Measurements from ENCODE around the gene GLI1.

The GLI1 gene

GRCh38 chr12:57467212-57467874 lies 7.8 kb downstream of the GLI1 start:
- no peak overlapping the region for H3K4me2 ChIP-seq (ENCODE audit: low read length)
- H3K27me3 ChIP-seq (ENCODE audit: control insufficient read depth, insufficient read depth, low read length) = no peaks in the 10 kb centered on the region
- H3K9me3 ChIP-seq (ENCODE audit: control insufficient read depth, low read length) = no peaks in the 10 kb centered on the region
- H3K9ac ChIP-seq = no peak overlapping the region
- no peak overlapping the region for H3K27ac ChIP-seq
- no peak for TF ChIP-seq CTCF (IDR thresholded peaks at IDR 0.05)
- no peaks in the 10 kb centered on the region for H3K36me3 ChIP-seq (ENCODE audit: control insufficient read depth, insufficient read depth, low read length)
- H3K4me1 ChIP-seq = no peaks in the 10 kb centered on the region
- no peak overlapping the region for H2AFZ ChIP-seq
- H3K4me3 ChIP-seq (ENCODE audit: low read depth, low read length) = no peak overlapping the region
- no peaks in the 10 kb centered on the region for H3K79me2 ChIP-seq

DNA sequence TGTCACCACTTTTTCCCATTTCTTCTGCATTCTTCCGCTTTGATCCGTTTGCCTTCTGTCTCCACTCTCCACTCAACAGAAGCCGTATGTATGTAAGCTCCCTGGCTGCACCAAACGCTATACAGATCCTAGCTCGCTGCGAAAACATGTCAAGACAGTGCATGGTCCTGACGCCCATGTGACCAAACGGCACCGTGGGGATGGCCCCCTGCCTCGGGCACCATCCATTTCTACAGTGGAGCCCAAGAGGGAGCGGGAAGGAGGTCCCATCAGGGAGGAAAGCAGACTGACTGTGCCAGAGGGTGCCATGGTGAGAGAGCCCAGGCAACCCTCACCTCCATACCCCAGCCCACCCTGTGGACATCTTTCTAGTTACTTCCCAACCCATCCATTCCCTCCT lies 8.3 kb downstream of the GLI1 start:
- no peak overlapping the region for H3K27ac ChIP-seq
- no peak overlapping the region for H2AFZ ChIP-seq
- no peak overlapping the region for H3K9ac ChIP-seq
- H3K4me2 ChIP-seq (ENCODE audit: low read length) = no peak overlapping the region
- H3K9me3 ChIP-seq (ENCODE audit: control insufficient read depth, low read length) = no peaks in the 10 kb centered on the region
- no peaks in the 10 kb centered on the region for H3K36me3 ChIP-seq (ENCODE audit: control insufficient read depth, insufficient read depth, low read length)
- TF ChIP-seq CTCF (IDR thresholded peaks at IDR 0.05) = no peak
- H3K27me3 ChIP-seq (ENCODE audit: control insufficient read depth, insufficient read depth, low read length) = no peaks in the 10 kb centered on the region
- H3K79me2 ChIP-seq = no peaks in the 10 kb centered on the region
- no peak overlapping the region for H3K4me3 ChIP-seq (ENCODE audit: low read depth, low read length)
- no peaks in the 10 kb centered on the region for H3K4me1 ChIP-seq

GRCh38 chr12:57469296-57470164 lies 9.9 kb downstream of the GLI1 start:
- Histone ChIP-seq H3K36me3 (ENCODE audit: control insufficient read depth, insufficient read depth, low read length) (no peaks in the 10 kb centered on the region), H3K79me2 (no peaks in the 10 kb centered on the region), H3K27me3 (ENCODE audit: control insufficient read depth, insufficient read depth, low read length) (no peaks in the 10 kb centered on the region), H3K4me1 (peaks cover 2% of the 10 kb centered on the region), H3K9ac (no peak overlapping the region), H3K9me3 (ENCODE audit: control insufficient read depth, low read length) (no peaks in the 10 kb centered on the region), H3K27ac (no peak overlapping the region), H3K4me2 (ENCODE audit: low read length) (no peak overlapping the region), H3K4me3 (ENCODE audit: low read depth, low read length) (no peak overlapping the region), H2AFZ (no peak overlapping the region)
- TF ChIP-seq CTCF (IDR thresholded peaks at IDR 0.05) = no peak

- H3K9me3 ChIP-seq (ENCODE audit: control insufficient read depth, low read length) = no peaks in the 10 kb centered on the region
- no peak for TF ChIP-seq CTCF (IDR thresholded peaks at IDR 0.05)
- no peak overlapping the region for H3K27ac ChIP-seq
- H3K4me1 ChIP-seq = peaks cover 7% of the 10 kb centered on the region
- no peak overlapping the region for H3K9ac ChIP-seq
- H3K4me3 ChIP-seq (ENCODE audit: low read depth, low read length) = no peak overlapping the region
- H3K36me3 ChIP-seq (ENCODE audit: control insufficient read depth, insufficient read depth, low read length) = no peaks in the 10 kb centered on the region
- peaks cover 4% of the 10 kb centered on the region for H3K27me3 ChIP-seq (ENCODE audit: control insufficient read depth, insufficient read depth, low read length)
- H3K79me2 ChIP-seq = no peaks in the 10 kb centered on the region
- H3K4me2 ChIP-seq (ENCODE audit: low read length) = no peak overlapping the region
- no peak overlapping the region for H2AFZ ChIP-seq
Measured at GRCh38 chr12:57470286-57470969, 10.8 kb downstream of the GLI1 start.
